ENCODE measurements around the gene PDE5A. TPM values are rescaled to one million over a fixed set of nuclear protein-coding genes. Genes with fewer than 3 reads are reported as not detected.

The PDE5A gene
- total and polyA plus RNA-seq, 2 donors (not counting 3 experiments of a cell fraction or from before 2014, with no cell fraction given), result 0.73 to 2.3 TPM

DNA sequence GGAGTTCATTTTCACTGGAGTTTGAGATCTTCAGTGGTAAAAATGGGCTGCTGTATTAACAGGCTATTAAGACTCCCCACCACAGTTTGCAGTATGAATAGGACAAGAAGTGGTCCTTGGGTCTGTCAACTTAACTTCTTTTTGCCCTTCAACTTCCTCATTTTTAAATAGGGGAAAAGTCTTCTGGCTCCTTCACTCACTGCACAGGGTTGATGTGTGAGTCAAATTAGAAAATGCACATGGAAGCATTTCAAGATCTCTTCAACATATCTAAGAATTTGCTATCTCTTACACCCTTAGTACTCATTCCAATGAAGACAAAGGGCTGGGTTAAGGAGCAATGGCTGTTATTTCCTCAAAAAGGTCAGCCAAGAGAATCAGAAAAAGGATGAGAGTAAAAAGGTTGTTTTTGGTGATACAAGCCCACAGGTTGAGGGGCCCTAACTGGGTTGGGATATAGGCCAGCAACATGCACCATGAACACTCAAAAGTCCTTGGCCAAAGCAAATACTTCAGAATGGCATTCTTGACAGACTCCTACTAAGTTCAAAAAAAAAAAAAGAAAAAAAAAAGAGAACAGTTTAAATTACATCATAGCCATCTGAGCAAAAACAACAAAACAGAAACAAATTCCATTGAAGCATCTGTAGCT, 13.4 kb downstream of the PDE5A start:
- Histone ChIP-seq H3K4me2 (ENCODE audit: insufficient read depth, low read length) (no peak overlapping the region), H3K9ac (replicated peaks; ENCODE audit: extremely low read depth, insufficient read depth, low read length) (no peak overlapping the region), H3K9me3 (replicated peaks; ENCODE audit: control insufficient read depth, insufficient read depth, low read length) (no peaks in the 10 kb centered on the region), H3K4me1 (ENCODE audit: control insufficient read depth, extremely low read depth, insufficient read depth, low read length) (no peaks in the 10 kb centered on the region), H3K9me1 (replicated peaks; ENCODE audit: control insufficient read depth, extremely low read depth, insufficient read depth, low read length) (peaks cover 3% of the 10 kb centered on the region), H3K36me3 (ENCODE audit: control insufficient read depth in 2 of 2, extremely low read depth in 1 of 2, insufficient read depth in 2 of 2, low read length in 2 of 2) (no peaks in the 10 kb centered on the region), H4K20me1 (replicated peaks; ENCODE audit: control insufficient read depth, extremely low read depth, insufficient read depth, low read length) (no peaks in the 10 kb centered on the region), H3K27ac (ENCODE audit: insufficient read depth, low read depth, low read length) (no peak overlapping the region), H3K79me2 (ENCODE audit: control insufficient read depth, insufficient read depth, low read length) (no peaks in the 10 kb centered on the region), H3K27me3 (ENCODE audit: control insufficient read depth in 2 of 2, insufficient read depth in 2 of 2, low read length in 2 of 2) (no peaks in the 10 kb centered on the region), H3K4me3 (replicated peaks in 1 of 3; ENCODE audit: insufficient read depth in 1 of 3, low read depth in 1 of 3, low read length in 3 of 3) (no peak overlapping the region), H2AFZ (ENCODE audit: low read depth, low read length) (no peak overlapping the region)
- POLR2A ChIA-PET, result no interaction called here
- CTCF ChIA-PET, result interaction anchor here (0.7 to 2.5 kb wide), 3 partner anchors 12 to 1177 kb away, joined by 3 to 11 read pairs (median 8); partner anchors contain the start of gene PDE5A
- dilution Hi-C loops (cut with MboI; ENCODE audit: extremely low pct_ligation_motif_present, low sequenced_read_pairs) (no loop called here), intact Hi-C loops (cut with micrococcal nuclease) (no loop called here)
- TF ChIP-seq EZH2 (IDR thresholded peaks at IDR 0.05; ENCODE audit: borderline replicate concordance, low read depth, low read length, severe bottlenecking) (no peak), CTCF (IDR thresholded peaks at IDR 0.05; ENCODE audit: extremely low read depth in 1 of 2, insufficient read depth in 1 of 2, low read depth in 1 of 2, low read length in 2 of 2) (no peak), POLR2AphosphoS5 (IDR thresholded peaks at IDR 0.05; ENCODE audit: insufficient read depth, low read depth, low read length) (no peak), MYC (IDR thresholded peaks at IDR 0.05; ENCODE audit: low read depth, low read length) (no peak), GATA2 (IDR thresholded peaks at IDR 0.05; ENCODE audit: insufficient read depth, insufficient read length, low read depth, low read length) (no peak), POLR2A (IDR thresholded peaks at IDR 0.05; ENCODE audit: low read depth, low read length) (no peak), JUN (IDR thresholded peaks at IDR 0.05; ENCODE audit: borderline replicate concordance, insufficient read depth, insufficient read length, low read depth) (no peak)
- TF ChIP-seq, protein P1, sequence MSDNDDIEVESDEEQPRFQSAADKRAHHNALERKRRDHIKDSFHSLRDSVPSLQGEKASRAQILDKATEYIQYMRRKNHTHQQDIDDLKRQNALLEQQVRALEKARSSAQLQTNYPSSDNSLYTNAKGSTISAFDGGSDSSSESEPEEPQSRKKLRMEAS (IDR thresholded peaks at IDR 0.05; ENCODE audit: insufficient read depth, insufficient read length), result no peak
- no TSS peak for BruUV-seq (replicated peaks)
- no peak for FAIRE-seq
- DNase-seq (ENCODE audit: low read depth, low spot score), result peak; percentile 21
